GM21447 (cell line): ENCODE data around the gene CREB3L4.
"Not testable (repeated sequence)": the region's sequence is repeated elsewhere in the genome, so short reads cannot be mapped to it uniquely, and the experiment has no call there.

ENCODE experiments used
- ATAC-seq: cut with Tn5 transposase; IDR thresholded peaks from one replicate; pipeline ENCODE4 v1.9.1; 2021; ENCODE audit not compliant: unreplicated experiment

Gene CREB3L4

GRCh38 chr1:153984123-153984894 lies 16.6 kb downstream of the CREB3L4 start:
- ATAC-seq = no peak

- ATAC-seq = no peak
These were observed 17.7 kb downstream of the CREB3L4 start for GRCh38 chr1:153985341-153985912.

DNA sequence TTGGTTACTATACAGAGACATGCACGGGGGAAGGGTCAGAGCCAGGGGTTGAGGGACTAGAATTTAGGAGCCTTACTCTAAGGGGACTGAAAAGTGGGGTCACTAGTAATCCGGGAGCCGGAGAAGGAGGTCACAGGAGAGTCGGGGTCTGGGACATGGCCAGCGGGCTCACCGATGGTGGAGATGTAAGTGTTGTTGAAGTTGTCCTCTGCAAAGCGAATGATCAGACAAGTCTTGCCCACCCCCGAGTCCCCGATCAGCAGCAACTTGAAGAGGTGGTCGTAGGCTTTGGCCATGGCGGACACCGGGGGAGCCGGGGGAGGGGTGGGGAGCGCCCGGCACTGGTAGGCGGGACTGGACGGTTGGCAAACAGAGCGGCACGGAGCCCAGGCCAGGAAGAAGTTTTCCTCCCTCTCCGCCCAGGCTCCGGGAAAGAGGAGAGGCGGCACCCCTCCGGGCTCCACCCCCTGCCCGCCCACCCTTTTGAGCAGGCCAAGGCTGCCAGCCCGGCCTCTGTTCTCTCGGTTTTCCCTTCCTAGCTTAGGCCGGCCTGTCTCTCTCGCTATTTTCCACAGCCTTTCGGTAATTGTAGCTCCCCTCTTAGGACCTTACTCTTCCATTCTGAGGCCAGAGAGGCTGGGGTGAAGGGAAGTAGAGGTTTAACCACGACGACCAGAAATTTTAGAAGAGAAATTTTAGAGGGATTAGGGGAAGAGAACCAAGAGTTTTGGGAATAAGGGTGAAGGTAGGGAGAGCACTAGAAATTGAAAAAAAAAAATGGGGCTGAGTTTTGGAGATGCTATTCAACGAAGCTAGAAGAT lies 18.4 kb downstream of the CREB3L4 start, which contains the start of gene RAB13:
Gene RAB13, minus strand, starts transcription at position 399 of the 821 bp plus-strand sequence. Its CDS starts 103 bp downstream, at position 296.
- ATAC-seq = no peak

- ATAC-seq = no peak
These were observed 19.9 kb downstream of the CREB3L4 start for GRCh38 chr1:153987621-153988020.

GRCh38 chr1:153990468-153991150 lies 22.9 kb downstream of the CREB3L4 start, which contains the start of gene RPS27:
TSS of gene RPS27 (plus strand) at chr1:153990762. CDS start at chr1:153990797, 35 bp downstream.
- no peak for ATAC-seq

- ATAC-seq = no peak
These were observed 23.5 kb downstream of the CREB3L4 start for GRCh38 chr1:153991151-153991630.

GRCh38 chr1:153991806-153992205 lies 24.1 kb downstream of the CREB3L4 start:
- no peak for ATAC-seq

DNA sequence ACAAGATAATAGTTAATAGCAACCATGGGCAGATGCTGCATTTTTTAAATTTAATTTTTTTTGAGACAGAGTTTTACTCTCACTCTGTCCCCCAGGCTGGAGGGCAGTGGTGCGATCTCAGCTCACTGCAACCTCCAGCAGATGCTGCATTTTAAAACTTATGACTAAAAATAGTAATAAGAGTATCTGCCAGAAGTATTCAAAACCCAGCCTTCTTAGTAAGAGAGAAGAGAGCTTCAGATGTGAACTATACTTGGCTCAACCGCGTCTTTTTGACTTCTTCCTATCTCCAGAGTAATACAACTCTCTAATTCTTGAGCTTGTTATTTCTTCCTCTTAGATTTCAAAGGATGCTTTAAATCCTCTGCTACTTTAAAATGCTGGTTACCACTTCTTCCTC lies 27.5 kb downstream of the CREB3L4 start:
- ATAC-seq = no peak

- ATAC-seq = no peak
These were observed 27.9 kb downstream of the CREB3L4 start for GRCh38 chr1:153995640-153996039.

DNA sequence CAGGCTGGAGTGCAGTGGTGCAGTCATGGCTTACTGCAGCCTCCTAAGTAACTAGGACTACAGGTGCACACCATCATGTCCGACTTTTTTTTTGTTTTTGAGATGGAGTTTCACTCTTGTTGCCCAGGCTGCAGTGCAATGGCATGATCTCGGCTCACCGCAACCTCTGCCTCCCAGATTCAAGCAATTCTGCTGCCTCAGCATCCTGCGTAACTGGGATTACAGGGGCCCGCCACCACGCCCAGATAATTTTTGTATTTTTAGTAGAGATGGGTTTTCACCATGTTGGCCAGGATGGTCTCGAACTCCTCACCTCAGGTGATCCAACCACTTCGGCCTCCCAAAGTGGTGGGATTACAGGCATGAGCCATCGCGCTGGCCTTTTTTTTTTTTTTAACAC lies 29.2 kb downstream of the CREB3L4 start:
- ATAC-seq = not testable (repeated sequence)

GRCh38 chr1:154000420-154000819 lies 32.7 kb downstream of the CREB3L4 start:
- ATAC-seq = no peak

GRCh38 chr1:154006136-154006535 lies 38.4 kb downstream of the CREB3L4 start:
- no peak for ATAC-seq

DNA sequence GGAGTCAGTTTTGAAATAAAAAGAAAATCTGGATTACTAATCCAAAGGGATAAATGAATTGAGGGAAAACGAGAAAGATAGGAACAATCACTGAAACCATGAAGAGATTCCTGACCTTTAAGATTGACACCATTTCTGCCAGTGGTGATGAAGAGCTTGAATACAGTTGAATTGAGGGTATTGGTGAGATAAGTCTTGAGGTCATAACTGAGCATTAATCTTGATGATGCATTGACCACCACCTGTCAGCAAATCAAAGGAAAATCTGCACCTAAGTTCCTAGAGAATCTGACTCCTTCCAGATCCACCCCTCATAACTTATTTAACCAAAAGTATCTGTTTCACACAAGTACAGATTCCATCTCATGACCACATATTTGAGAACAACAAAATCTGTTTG lies 44.4 kb downstream of the CREB3L4 start:
- ATAC-seq = no peak

DNA sequence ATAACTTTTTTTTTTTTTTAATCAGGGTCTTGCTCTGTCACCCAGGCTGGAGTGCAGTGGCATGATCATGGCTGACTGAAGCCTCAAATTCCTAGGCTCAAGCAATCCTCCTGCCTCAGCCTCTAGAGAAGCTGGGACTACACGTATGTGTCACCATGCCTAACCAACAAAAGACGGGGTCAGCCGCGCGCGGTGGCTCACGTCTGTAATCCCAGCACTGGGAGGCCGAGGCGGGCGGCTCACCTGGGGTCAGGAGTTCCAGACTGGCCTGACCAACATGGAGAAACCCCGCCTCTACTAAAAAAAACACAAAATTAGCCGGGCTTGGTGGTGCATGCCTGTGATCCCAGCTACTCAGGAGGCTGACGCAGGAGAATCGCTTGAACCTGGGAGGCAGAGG lies 44.8 kb downstream of the CREB3L4 start:
- ATAC-seq = not testable (repeated sequence)

DNA sequence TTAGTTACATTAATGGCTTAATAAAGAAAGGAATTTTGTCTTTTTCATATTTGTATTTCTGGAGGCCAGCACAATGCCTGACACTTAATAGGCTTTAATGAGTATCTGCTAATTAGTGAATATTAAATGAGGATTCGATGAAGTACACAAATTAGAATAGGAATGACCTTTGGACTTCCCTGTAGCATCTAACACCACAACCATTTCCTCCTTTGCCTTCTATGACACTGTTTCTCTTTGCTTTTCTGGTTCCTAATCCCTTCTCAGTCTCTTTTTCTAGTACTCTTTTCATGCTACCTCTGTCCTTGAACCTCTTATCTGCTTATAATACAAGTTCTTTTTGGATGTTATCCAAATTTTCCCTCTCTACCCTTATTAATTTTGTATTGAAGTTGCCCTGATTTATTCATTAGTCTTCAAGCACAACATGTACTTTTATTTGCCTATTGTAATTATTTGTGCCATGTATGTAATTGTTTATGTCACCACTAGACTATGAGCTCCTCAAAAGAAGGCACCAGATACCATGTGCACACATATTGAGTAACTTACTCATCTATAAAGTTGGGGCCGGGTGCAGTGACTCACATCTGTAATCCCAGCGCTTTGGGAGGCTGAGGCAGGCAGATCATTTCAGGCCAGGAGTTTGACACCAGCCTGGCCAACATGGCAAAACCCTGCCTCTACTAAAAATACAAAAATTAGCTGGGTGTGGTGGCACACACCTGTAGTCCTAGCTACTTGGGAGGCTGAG lies 46.6 kb downstream of the CREB3L4 start:
- no peak for ATAC-seq

DNA sequence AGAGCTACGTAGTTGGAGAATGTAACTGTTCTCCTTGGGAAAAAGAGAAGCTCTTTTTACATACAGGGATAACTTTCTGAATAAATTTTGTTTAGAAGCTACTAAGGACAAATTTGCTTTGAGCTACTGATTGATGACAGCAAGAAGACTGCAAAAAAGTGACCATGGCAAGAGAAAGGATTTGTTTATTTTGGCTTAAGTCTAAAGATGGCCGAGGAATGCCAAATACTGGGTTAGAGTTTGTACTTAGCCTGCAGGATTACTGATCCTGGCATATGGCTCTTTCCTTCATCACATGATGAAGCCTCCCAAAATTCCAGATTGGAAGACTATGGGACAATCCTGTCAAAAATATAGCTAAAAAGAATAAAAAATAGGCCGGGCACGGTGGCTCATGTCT lies 51.6 kb downstream of the CREB3L4 start:
- ATAC-seq = no peak

GRCh38 chr1:154019940-154020339 lies 52.2 kb downstream of the CREB3L4 start:
- no peak for ATAC-seq
